Measurements from ENCODE around the gene EFHD2. TPM values are rescaled to one million over a fixed set of nuclear protein-coding genes. Genes with fewer than 3 reads are reported as not detected.
"Not testable (repeated sequence)": the region's sequence is repeated elsewhere in the genome, so short reads cannot be mapped to it uniquely, and the experiment has no call there.

The EFHD2 gene
- total RNA-seq, 1 donor from 2014 or later, result 55.3 TPM

DNA sequence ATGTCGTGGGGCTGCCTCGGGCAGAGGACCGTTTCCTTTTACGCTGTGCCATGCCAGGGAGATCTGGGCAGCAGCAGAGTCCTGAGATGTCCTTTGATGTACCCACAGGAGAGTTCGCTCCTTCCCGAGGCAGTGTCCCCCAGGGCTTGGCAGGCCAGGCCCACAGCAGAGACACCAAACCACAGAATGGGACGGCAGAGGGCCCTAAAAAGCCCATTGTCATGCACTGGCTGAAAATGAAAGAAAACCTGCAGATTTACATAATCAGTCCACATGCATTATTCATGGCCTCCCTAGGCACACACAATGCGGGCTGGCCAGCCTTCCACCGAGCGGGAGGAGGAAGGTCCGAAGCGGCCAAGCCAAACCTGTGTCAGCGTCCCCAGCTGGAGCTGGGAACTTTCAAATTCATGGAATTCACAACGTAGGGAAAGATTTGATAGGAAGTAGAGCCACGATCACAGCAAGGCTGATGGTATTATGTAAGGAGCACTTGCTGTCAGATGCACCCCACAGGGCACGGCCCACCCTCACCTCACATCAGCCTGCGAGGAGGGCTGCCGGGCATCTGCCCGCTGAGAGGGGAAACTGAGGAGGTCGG is 25.3 kb upstream of the EFHD2 start:
- H3K36me3 Mint-ChIP-seq (ENCODE audit: low read depth), result no peaks in the 10 kb centered on the region
- ATAC-seq (ENCODE audit: low read depth) (peak; percentile 75), DNase-seq (no peak)
- H3K9me3 Mint-ChIP-seq, result no peaks in the 10 kb centered on the region
- H3K4me3 Mint-ChIP-seq, result peak overlapping the region; percentile 83
- TF ChIP-seq, protein P1, sequence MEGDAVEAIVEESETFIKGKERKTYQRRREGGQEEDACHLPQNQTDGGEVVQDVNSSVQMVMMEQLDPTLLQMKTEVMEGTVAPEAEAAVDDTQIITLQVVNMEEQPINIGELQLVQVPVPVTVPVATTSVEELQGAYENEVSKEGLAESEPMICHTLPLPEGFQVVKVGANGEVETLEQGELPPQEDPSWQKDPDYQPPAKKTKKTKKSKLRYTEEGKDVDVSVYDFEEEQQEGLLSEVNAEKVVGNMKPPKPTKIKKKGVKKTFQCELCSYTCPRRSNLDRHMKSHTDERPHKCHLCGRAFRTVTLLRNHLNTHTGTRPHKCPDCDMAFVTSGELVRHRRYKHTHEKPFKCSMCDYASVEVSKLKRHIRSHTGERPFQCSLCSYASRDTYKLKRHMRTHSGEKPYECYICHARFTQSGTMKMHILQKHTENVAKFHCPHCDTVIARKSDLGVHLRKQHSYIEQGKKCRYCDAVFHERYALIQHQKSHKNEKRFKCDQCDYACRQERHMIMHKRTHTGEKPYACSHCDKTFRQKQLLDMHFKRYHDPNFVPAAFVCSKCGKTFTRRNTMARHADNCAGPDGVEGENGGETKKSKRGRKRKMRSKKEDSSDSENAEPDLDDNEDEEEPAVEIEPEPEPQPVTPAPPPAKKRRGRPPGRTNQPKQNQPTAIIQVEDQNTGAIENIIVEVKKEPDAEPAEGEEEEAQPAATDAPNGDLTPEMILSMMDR (IDR thresholded peaks at IDR 0.05), result no peak
- peaks cover 25% of the 10 kb centered on the region for H3K4me1 Mint-ChIP-seq
- H3K27me3 Mint-ChIP-seq, result peaks cover 14% of the 10 kb centered on the region
- ChIA-PET CTCF (no interaction called here), POLR2A (no interaction called here)
- no peak overlapping the region for H3K27ac Mint-ChIP-seq
- intact Hi-C loops (cut with micrococcal nuclease), result loop anchor here (1.0 kb wide), 1 partner anchor 47 kb away; no protein-coding TSS in a partner anchor

DNA sequence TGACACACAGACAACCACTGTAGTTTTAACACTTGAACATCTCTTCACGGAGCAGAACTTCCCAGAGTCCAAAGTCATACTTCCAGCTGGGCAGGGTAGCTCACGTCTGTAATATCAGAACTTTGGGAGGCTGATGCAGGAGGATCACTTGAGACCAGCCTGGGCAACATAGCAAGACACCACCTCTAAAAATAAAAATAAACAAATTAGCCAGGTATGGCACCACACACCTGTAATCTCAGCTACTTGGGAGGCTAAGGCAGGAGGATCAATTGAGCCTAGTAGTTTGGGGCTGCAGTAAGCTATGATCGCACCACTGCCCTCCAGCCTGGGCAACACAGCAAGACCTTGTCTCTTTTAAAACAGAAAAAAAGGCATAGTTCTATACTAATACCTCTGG is 24.3 kb upstream of the EFHD2 start:
- Mint-ChIP-seq H3K4me1 (peaks cover 25% of the 10 kb centered on the region), H3K27me3 (peaks cover 15% of the 10 kb centered on the region), H3K36me3 (ENCODE audit: low read depth) (no peaks in the 10 kb centered on the region), H3K9me3 (no peaks in the 10 kb centered on the region), H3K4me3 (no peak overlapping the region), H3K27ac (no peak overlapping the region)
- ATAC-seq (ENCODE audit: low read depth) (no peak), DNase-seq (no peak)
- TF ChIP-seq, protein P1 (IDR thresholded peaks at IDR 0.05), result no peak
- POLR2A ChIA-PET, result no interaction called here
- CTCF ChIA-PET, result interaction anchor here (1.2 to 1.5 kb wide), 2 partner anchors 46 to 62 kb away, joined by 5 to 6 read pairs; no protein-coding TSS in a partner anchor
- intact Hi-C loops (cut with micrococcal nuclease), result no loop called here

DNA sequence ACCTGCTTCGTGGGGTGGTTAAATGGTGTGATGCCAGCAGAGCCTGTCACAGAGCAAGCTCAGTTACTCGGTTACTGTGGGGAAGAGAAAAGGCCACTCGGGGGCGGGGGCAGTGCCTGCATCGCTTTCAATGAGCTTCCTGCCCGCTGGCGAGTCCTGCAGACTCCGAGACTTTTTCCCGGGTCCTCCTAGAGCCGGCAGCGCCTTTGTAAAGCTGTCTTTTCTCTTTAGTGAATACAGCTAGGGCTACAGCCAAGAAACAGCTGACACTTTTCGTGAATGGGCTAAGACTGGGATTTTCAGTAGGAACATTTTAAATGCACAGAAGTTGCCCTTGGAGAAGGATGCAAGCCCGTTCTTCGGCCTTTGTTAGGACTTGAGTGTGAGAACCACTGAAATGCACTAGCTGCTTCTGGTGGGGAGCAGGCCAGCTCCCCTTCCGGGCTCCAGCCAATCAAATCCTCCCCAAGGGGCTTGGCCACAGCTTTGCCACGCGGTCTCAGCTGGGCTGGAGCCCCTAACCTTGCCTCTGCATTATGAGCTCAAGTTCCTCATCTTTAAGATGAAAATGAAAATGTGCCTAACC is 23.4 kb upstream of the EFHD2 start:
- DNase-seq, result peak; percentile 16
- no peaks in the 10 kb centered on the region for H3K9me3 Mint-ChIP-seq
- peaks cover 25% of the 10 kb centered on the region for H3K4me1 Mint-ChIP-seq
- peak overlapping the region; percentile 53 for H3K4me3 Mint-ChIP-seq
- ChIA-PET CTCF (interaction anchor here (1.2 to 1.5 kb wide), 2 partner anchors 45 to 62 kb away, joined by 5 to 6 read pairs; no protein-coding TSS in a partner anchor), POLR2A (no interaction called here)
- no peak for ATAC-seq (ENCODE audit: low read depth)
- peaks cover 16% of the 10 kb centered on the region for H3K27me3 Mint-ChIP-seq
- TF ChIP-seq, protein P1 (IDR thresholded peaks at IDR 0.05), result no peak
- no peak overlapping the region for H3K27ac Mint-ChIP-seq
- intact Hi-C loops (cut with micrococcal nuclease), result no loop called here
- no peaks in the 10 kb centered on the region for H3K36me3 Mint-ChIP-seq (ENCODE audit: low read depth)

DNA sequence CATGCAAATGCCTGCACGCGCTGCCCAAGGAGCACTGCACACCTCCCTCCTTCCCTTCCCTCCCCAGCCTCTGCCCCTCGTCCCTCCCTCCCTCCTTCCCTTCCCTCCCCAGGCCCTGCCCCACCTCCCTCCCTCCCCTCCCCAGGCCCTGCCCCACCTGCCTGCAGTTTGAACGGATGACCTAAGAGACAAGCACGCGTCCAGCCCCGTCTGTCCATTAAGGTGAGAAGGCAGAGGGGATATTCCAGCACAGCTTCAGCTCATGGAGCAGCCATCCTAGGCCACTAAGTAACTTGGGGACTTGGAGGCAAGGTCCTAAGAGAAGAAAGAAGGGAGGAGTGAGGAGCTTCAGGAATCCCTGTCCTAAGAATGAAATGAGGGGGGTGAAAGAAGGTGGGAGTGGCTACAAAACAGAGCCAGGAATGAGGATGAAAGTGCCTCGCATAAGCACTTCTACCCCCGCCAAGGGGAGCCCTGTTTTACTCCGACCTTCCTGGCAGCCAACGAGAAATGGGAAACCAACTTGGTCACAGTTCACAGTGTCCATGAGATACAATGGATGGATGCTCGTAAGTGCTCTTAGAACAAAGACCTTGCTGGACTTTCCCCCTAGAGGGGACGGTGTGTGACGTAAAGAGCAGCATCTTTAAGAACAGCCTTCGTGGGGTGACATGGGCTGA is 21.3 kb upstream of the EFHD2 start:
- TF ChIP-seq, protein P1 (IDR thresholded peaks at IDR 0.05), result no peak
- no peak overlapping the region for H3K27ac Mint-ChIP-seq
- ChIA-PET POLR2A (no interaction called here), CTCF (interaction anchor here (0.9 kb wide), 1 partner anchor 65 kb away, joined by 3 read pairs; no protein-coding TSS in a partner anchor)
- ATAC-seq (ENCODE audit: low read depth) (no peak), DNase-seq (no peak)
- H3K36me3 Mint-ChIP-seq (ENCODE audit: low read depth), result no peaks in the 10 kb centered on the region
- H3K9me3 Mint-ChIP-seq, result no peaks in the 10 kb centered on the region
- intact Hi-C loops (cut with micrococcal nuclease), result no loop called here
- H3K27me3 Mint-ChIP-seq, result peaks cover 20% of the 10 kb centered on the region
- peaks cover 25% of the 10 kb centered on the region for H3K4me1 Mint-ChIP-seq
- H3K4me3 Mint-ChIP-seq, result no peak overlapping the region

DNA sequence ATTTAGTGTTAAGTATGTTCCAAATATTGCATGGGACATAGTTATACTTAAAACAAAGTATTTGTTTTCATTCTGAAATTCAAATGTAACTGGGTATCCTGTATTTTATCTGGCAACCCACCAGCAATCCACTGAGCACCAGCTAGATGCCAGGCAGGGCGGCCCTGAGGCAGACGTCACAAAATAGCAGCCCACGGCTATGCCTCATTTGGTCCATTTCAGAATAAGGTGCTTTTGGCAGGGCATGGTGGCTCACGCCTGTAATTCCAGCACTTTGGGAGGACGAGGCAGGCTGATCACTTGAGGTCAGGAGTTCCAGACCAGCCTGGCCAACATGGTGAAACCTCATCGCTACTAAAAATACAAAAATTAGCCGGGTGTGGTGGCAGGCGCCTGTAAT is 19.9 kb upstream of the EFHD2 start:
- H3K36me3 Mint-ChIP-seq (ENCODE audit: low read depth); CTCF ChIA-PET; POLR2A ChIA-PET; H3K9me3 Mint-ChIP-seq; intact Hi-C loops (cut with micrococcal nuclease); ATAC-seq (ENCODE audit: low read depth); H3K4me3 Mint-ChIP-seq; DNase-seq; H3K27ac Mint-ChIP-seq: not testable (repeated sequence)
- peaks cover 16% of the 10 kb centered on the region for H3K4me1 Mint-ChIP-seq
- H3K27me3 Mint-ChIP-seq, result peaks cover 20% of the 10 kb centered on the region

All from activated B cell treated with CpG ODN at 0.5 μM for 24 hours (primary cell).